ENCODE data around the gene DEDD.

DNA sequence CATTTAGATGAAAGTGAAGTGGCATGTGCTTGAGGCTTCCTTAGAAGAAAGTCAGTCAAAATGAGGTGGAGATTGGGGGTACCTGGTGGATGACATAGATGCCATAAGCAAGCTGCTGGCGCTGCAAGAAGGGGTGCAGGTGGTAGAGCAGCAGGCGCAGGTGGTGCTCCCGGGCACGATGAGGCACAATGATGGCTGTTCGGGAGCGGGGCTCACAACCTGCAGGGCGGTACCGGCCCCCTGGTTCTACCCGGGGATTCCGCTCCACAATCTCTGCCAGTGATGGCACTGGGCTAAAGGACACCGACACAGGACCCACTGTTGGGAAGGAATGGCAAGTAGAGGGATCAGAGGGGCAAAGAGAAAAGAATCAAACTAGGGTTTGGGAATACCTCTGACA lies 42.4 kb upstream of the DEDD start:
- TF ChIP-seq, protein P1, sequence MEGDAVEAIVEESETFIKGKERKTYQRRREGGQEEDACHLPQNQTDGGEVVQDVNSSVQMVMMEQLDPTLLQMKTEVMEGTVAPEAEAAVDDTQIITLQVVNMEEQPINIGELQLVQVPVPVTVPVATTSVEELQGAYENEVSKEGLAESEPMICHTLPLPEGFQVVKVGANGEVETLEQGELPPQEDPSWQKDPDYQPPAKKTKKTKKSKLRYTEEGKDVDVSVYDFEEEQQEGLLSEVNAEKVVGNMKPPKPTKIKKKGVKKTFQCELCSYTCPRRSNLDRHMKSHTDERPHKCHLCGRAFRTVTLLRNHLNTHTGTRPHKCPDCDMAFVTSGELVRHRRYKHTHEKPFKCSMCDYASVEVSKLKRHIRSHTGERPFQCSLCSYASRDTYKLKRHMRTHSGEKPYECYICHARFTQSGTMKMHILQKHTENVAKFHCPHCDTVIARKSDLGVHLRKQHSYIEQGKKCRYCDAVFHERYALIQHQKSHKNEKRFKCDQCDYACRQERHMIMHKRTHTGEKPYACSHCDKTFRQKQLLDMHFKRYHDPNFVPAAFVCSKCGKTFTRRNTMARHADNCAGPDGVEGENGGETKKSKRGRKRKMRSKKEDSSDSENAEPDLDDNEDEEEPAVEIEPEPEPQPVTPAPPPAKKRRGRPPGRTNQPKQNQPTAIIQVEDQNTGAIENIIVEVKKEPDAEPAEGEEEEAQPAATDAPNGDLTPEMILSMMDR (conservative IDR thresholded peaks at IDR 0.05): no peak
- no peak for TF ChIP-seq EZH2 (IDR thresholded peaks at IDR 0.05; ENCODE audit: low read depth)

Data from PC-9 (cell line).